H9 (cell line): Measurements from ENCODE around the gene MRM2. TPM values are rescaled to one million over a fixed set of nuclear protein-coding genes. Genes with fewer than 3 reads are reported as not detected.

ENCODE experiments used
- DNase-seq: peaks from one replicate; pipeline ENCODE4 v3.0.0-alpha.2; 2017
- H2AFZ ChIP-seq: one replicate; pipeline ENCODE4 v1.6.1; 2013; ENCODE audit warnings: mild to moderate bottlenecking, low read length, control low read depth, moderate library complexity
- H2AK5ac ChIP-seq: 2 replicates; pipeline ENCODE4 v1.6.1; 2013; ENCODE audit warnings: low read length, control low read depth, mixed read lengths; ENCODE audit not compliant: insufficient read length
- H2BK120ac ChIP-seq: one replicate; pipeline ENCODE4 v1.6.1; 2013; ENCODE audit warnings: low read depth, mild to moderate bottlenecking, low read length, control low read depth, inconsistent platforms; ENCODE audit not compliant: poor library complexity, severe bottlenecking
- H2BK12ac ChIP-seq: 2 replicates; pipeline ENCODE4 v1.6.1; 2013; ENCODE audit warnings: low read length, control low read depth, mixed read lengths, low read depth; ENCODE audit not compliant: insufficient read length
- H2BK15ac ChIP-seq: 2 replicates; pipeline ENCODE4 v1.6.1; 2013; ENCODE audit warnings: low read depth, low read length, control low read depth
- H2BK20ac ChIP-seq: one replicate; pipeline ENCODE4 v1.6.1; 2013; ENCODE audit warnings: low read depth, mild to moderate bottlenecking, low read length, control low read depth, inconsistent platforms; ENCODE audit not compliant: poor library complexity, severe bottlenecking
- H2BK5ac ChIP-seq: 2 replicates; pipeline ENCODE4 v1.6.1; 2013; ENCODE audit warnings: low read length, control low read depth, mixed read lengths; ENCODE audit not compliant: insufficient read length
- H3K14ac ChIP-seq: 2 replicates; pipeline ENCODE4 v1.6.1; 2013; ENCODE audit warnings: low read length, control low read depth; ENCODE audit not compliant: insufficient read depth
- H3K18ac ChIP-seq: 2 replicates; pipeline ENCODE4 v1.6.1; 2013; ENCODE audit warnings: low read depth, mild to moderate bottlenecking, mixed read lengths, low read length, control low read depth; ENCODE audit not compliant: insufficient read length
- H3K23ac ChIP-seq: 2 replicates; pipeline ENCODE4 v1.6.1; 2013; ENCODE audit warnings: low read length, control low read depth, mixed read lengths, low read depth; ENCODE audit not compliant: insufficient read length
- H3K23me2 ChIP-seq: 2 replicates; pipeline ENCODE4 v1.6.1; 2013; ENCODE audit warnings: low read depth, mild to moderate bottlenecking, mixed read lengths, low read length, control low read depth; ENCODE audit not compliant: insufficient read length, poor library complexity, severe bottlenecking
- H3K27ac ChIP-seq: 2 replicates; pipeline ENCODE4 v1.5.1; 2013; ENCODE audit warnings: low read length, control low read depth, mixed read lengths, low read depth; ENCODE audit not compliant: insufficient read length
- H3K27me3 ChIP-seq: 2 replicates; pipeline ENCODE4 v1.6.1; 2013; ENCODE audit warnings: low read length, control low read depth, inconsistent platforms; ENCODE audit not compliant: insufficient read depth
- H3K4ac ChIP-seq: 2 replicates; pipeline ENCODE4 v1.6.1; 2013; ENCODE audit warnings: low read depth, mild to moderate bottlenecking, control low read depth, inconsistent platforms, low read length, moderate library complexity
- H3K4me1 ChIP-seq: 2 replicates; pipeline ENCODE4 v1.6.1; 2013; ENCODE audit warnings: low read length, control low read depth, inconsistent platforms; ENCODE audit not compliant: insufficient read depth
- H3K4me2 ChIP-seq: 2 replicates; pipeline ENCODE4 v1.6.1; 2013; ENCODE audit warnings: low read length, control low read depth, mixed read lengths; ENCODE audit not compliant: insufficient read length, insufficient read depth
- H3K56ac ChIP-seq: 2 replicates; pipeline ENCODE4 v1.6.1; 2013; ENCODE audit warnings: low read depth, mild to moderate bottlenecking, mixed read lengths, low read length, control low read depth; ENCODE audit not compliant: insufficient read length
- H3K79me1 ChIP-seq: 2 replicates; pipeline ENCODE4 v1.6.1; 2013; ENCODE audit warnings: low read depth, mild to moderate bottlenecking, moderate library complexity, low read length, control low read depth, inconsistent platforms; ENCODE audit not compliant: insufficient read depth, poor library complexity, severe bottlenecking
- H3K79me2 ChIP-seq: 2 replicates; pipeline ENCODE4 v1.6.1; 2013; ENCODE audit warnings: low read length, control low read depth, inconsistent platforms; ENCODE audit not compliant: insufficient read depth
- H3K9ac ChIP-seq: 2 replicates; pipeline ENCODE4 v1.6.1; 2013; ENCODE audit warnings: low read length, control low read depth, mixed read lengths; ENCODE audit not compliant: insufficient read length; ENCODE audit errors: extremely low read depth
- H3K9me3 ChIP-seq: one replicate; pipeline ENCODE4 v1.6.1; 2013; ENCODE audit warnings: low read depth, low read length, inconsistent platforms; ENCODE audit not compliant: control insufficient read depth
- H3T11ph ChIP-seq: one replicate; pipeline ENCODE4 v1.6.1; 2013; ENCODE audit warnings: mild to moderate bottlenecking, low read length, control low read depth, inconsistent platforms
- H4K20me1 ChIP-seq: one replicate; pipeline ENCODE4 v1.6.1; 2013; ENCODE audit not compliant: control insufficient read depth, insufficient read length, insufficient read depth
- H4K5ac ChIP-seq: 2 replicates; pipeline ENCODE4 v1.6.1; 2013; ENCODE audit warnings: low read depth, mild to moderate bottlenecking, mixed read lengths, low read length, control low read depth; ENCODE audit not compliant: insufficient read length
- H4K8ac ChIP-seq: replicated peaks from 2 replicates; pipeline ENCODE4 v1.6.1; 2013; ENCODE audit warnings: low read length, control low read depth, mixed read lengths, low read depth; ENCODE audit not compliant: insufficient read length
- H4K91ac ChIP-seq: 2 replicates; pipeline ENCODE4 v1.6.1; 2013; ENCODE audit warnings: low read depth, mild to moderate bottlenecking, moderate library complexity, mixed read lengths, low read length, control low read depth; ENCODE audit not compliant: insufficient read length
- H3K27ac Mint-ChIP-seq, 3 experiments: 2 replicates in 2 of 3; 3 replicates in 1 of 3; pipeline ENCODE4 v1.8.0; 2020 to 2021; ENCODE audit warnings: mixed read lengths in 3 of 3, mild to moderate bottlenecking in 1 of 3, moderate library complexity in 1 of 3
- H3K27me3 Mint-ChIP-seq: 2 replicates; pipeline ENCODE4 v1.8.0; 2021; ENCODE audit warnings: low read depth, mild to moderate bottlenecking, moderate library complexity, mixed read lengths
- H3K36me3 Mint-ChIP-seq, 3 experiments: 2 replicates in 2 of 3; 3 replicates in 1 of 3; pipeline ENCODE4 v1.8.0; 2020 to 2021; ENCODE audit warnings: low read depth in 3 of 3, mixed read lengths in 3 of 3; ENCODE audit not compliant: insufficient read depth in 1 of 3
- H3K4me1 Mint-ChIP-seq, 2 experiments: 2 replicates each; pipeline ENCODE4 v1.8.0; 2020; ENCODE audit warnings: mixed read lengths in 2 of 2
- H3K4me3 Mint-ChIP-seq, 2 experiments: 2 replicates in 1 of 2; 3 replicates in 1 of 2; pipeline ENCODE4 v1.8.0; 2020 to 2021; ENCODE audit warnings: mild to moderate bottlenecking in 2 of 2, mixed read lengths in 2 of 2, moderate library complexity in 1 of 2
- H3K9me3 Mint-ChIP-seq, 2 experiments: 2 replicates in 1 of 2; 3 replicates in 1 of 2; pipeline ENCODE4 v1.8.0; 2020; ENCODE audit warnings: mild to moderate bottlenecking in 2 of 2, mixed read lengths in 2 of 2, moderate library complexity in 1 of 2
- CTCF ChIP-seq: fragments of 200-600 bp; sonication (generic); conservative IDR thresholded peaks from 3 replicates; pipeline ENCODE4 v1.8.0; 2021; ENCODE audit warnings: antibody characterized with exemption, mild to moderate bottlenecking
- WGBS: extraction: QIAGEN DNeasy Blood & Tissue Kit; methylation state at CpG from one replicate; pipeline ENCODE4 v1.1.7; 2013; ENCODE audit warnings: missing lambda C conversion rate, low lambda C conversion rate, mixed read lengths; ENCODE audit not compliant: insufficient read length; ENCODE audit errors: extremely low coverage; 5-methylcytosine and 5-hydroxymethylcytosine counted together
- total RNA-seq: library from RNA; stranded (reverse); gene quantifications from 2 replicates; pipeline ENCODE4 v1.2.1, GENCODE V29; 2021

The MRM2 gene
- total RNA-seq, 1 experiment from 2014 or later: 59.0 TPM

- H2BK12ac ChIP-seq: no peak overlapping the region
- no peaks in the 10 kb centered on the region for H3K27me3 Mint-ChIP-seq
- peaks cover 31 to 61% (median 55%) of the 10 kb centered on the region in 3 experiments for H3K36me3 Mint-ChIP-seq
- TF ChIP-seq CTCF: no peak
- H3K27ac Mint-ChIP-seq: no peak overlapping the region
- H4K5ac ChIP-seq: no peak overlapping the region
- no peak overlapping the region for H3K4me2 ChIP-seq
- no peak overlapping the region for H3K27ac ChIP-seq
- H2AK5ac ChIP-seq: no peak overlapping the region
- H3K4ac ChIP-seq: no peak overlapping the region
- no peaks in the 10 kb centered on the region for H3K4me1 ChIP-seq
- peaks cover 5% of the 10 kb centered on the region; the same call in 1 of the 2 replicates for H3K79me2 ChIP-seq
- no peak overlapping the region for H2BK15ac ChIP-seq
- no peaks in the 10 kb centered on the region for H3K27me3 ChIP-seq
- H3K9me3 Mint-ChIP-seq: no peaks in the 10 kb centered on the region
- H2BK5ac ChIP-seq: no peak overlapping the region
- H3K23ac ChIP-seq: no peak overlapping the region
- H2BK120ac ChIP-seq: no peak overlapping the region
- no peak for DNase-seq
- no peak overlapping the region for H3T11ph ChIP-seq
- H3K23me2 ChIP-seq: peaks cover 13% of the 10 kb centered on the region
- no peak overlapping the region for H2AFZ ChIP-seq
- peaks cover 12% of the 10 kb centered on the region in 2 experiments for H3K4me1 Mint-ChIP-seq
- H2BK20ac ChIP-seq: no peak overlapping the region
- no peak overlapping the region for H3K9ac ChIP-seq
- H3K18ac ChIP-seq: no peak overlapping the region
- WGBS: no CpG with 5 or more reads among the region's 8 CpGs
- H3K14ac ChIP-seq: no peak overlapping the region
- H3K9me3 ChIP-seq: no peaks in the 10 kb centered on the region
- H3K4me3 Mint-ChIP-seq: no peak overlapping the region; a peak in 1 of 5 replicates
- H4K8ac ChIP-seq: no peak overlapping the region
- no peak overlapping the region for H3K56ac ChIP-seq
- peaks cover 12% of the 10 kb centered on the region for H3K79me1 ChIP-seq
- no peak overlapping the region for H4K91ac ChIP-seq
- H4K20me1 ChIP-seq: no peaks in the 10 kb centered on the region
Observed at GRCh38 chr7:2230226-2230625, 11.8 kb downstream of the MRM2 start.
